Measurements from ENCODE around the gene SLC26A8.
"Not testable (repeated sequence)": the region's sequence is repeated elsewhere in the genome, so short reads cannot be mapped to it uniquely, and the experiment has no call there.

The SLC26A8 gene

GRCh38 chr6:35920793-35921732 lies 103.4 kb downstream of the SLC26A8 start, which contains the start of gene SRPK1:
TSS of gene SRPK1 (minus strand) at chr6:35921098. CDS start at chr6:35921056, 42 bp downstream.
- peak within 1 kb of the TSS; percentile 31 for H3K27ac ChIP-seq
- TF ChIP-seq CTCF (IDR thresholded peaks at IDR 0.05) = no peak

DNA sequence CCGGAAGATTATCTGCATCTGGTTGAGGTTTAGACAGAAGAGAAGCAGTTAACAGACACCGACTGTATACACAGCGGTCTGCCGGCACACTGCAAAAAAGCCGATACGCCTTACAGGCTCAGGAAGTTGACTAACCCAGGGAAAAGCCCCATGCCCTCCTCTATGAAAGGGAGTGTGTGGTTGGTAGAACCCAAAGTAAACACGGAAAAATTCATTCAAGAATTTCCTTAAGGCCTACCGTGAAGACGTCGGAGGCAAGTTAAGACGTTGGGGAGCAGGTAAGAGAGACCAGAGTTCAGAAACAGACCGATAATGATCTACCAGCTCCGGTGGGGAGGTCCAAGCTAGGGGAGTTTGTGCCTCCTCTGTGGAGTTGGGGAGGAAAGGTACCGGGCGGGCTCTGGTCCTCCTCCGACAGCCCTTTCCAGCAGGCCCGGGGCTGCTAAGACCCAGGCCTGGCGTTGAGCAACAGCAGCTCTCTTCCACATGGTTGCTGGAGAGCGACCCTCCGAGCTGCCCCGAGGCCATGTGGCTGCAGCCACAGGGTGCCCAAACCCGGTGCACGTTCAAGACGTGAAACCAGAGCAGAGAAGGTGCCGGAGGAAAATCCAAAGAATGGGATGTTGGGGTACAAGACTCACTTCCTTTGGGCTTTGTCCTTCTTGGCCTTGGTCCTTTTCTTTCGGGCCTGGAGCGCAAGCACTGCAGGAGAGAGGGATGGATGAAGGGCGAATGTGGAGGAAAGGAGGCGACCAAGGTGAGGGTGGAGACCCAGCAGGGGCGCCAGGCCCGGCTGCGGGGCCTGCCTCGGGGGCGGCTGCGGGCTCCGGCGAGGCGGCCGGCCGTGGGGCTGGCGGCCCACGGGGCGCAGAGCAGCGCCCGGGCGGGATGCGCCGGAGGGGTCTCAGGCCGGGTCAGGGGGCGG lies 104.4 kb downstream of the SLC26A8 start:
- Histone ChIP-seq H3K4me1 (peaks cover 7% of the 10 kb centered on the region), H3K9me3 (ENCODE audit: control insufficient read depth, low read length) (no peaks in the 10 kb centered on the region), H2AFZ (peak overlapping the region; percentile 72), H3K27me3 (ENCODE audit: control insufficient read depth, insufficient read depth, low read length) (no peaks in the 10 kb centered on the region), H3K27ac (peak overlapping the region; percentile 26), H3K9ac (no peak overlapping the region), H3K4me3 (ENCODE audit: low read depth, low read length) (peak overlapping the region; percentile 56), H3K4me2 (ENCODE audit: low read length) (peak overlapping the region; percentile 57), H3K79me2 (peaks cover 6% of the 10 kb centered on the region), H3K36me3 (ENCODE audit: control insufficient read depth, insufficient read depth, low read length) (no peaks in the 10 kb centered on the region)
- TF ChIP-seq CTCF (IDR thresholded peaks at IDR 0.05) = no peak

More at GRCh38 chr6:35920793-35921732, 103.4 kb downstream of the SLC26A8 start, which contains the start of gene SRPK1:
- H3K79me2 ChIP-seq = peaks cover 3% of the 10 kb centered on the region
- H2AFZ ChIP-seq = peak within 1 kb of the TSS; percentile 95
- H3K4me3 ChIP-seq (ENCODE audit: low read depth, low read length) = peak within 1 kb of the TSS; percentile 78
- H3K9ac ChIP-seq = no peak within 1 kb of the TSS
- no peaks in the 10 kb centered on the region for H3K9me3 ChIP-seq (ENCODE audit: control insufficient read depth, low read length)
- H3K4me2 ChIP-seq (ENCODE audit: low read length) = peak within 1 kb of the TSS; percentile 94
- H3K4me1 ChIP-seq = peaks cover 7% of the 10 kb centered on the region
- H3K36me3 ChIP-seq (ENCODE audit: control insufficient read depth, insufficient read depth, low read length) = no peaks in the 10 kb centered on the region
- no peaks in the 10 kb centered on the region for H3K27me3 ChIP-seq (ENCODE audit: control insufficient read depth, insufficient read depth, low read length)

- Histone ChIP-seq H3K36me3 (ENCODE audit: control insufficient read depth, insufficient read depth, low read length) (no peaks in the 10 kb centered on the region), H3K27ac (peak overlapping the region; percentile 26), H3K4me3 (ENCODE audit: low read depth, low read length) (peak overlapping the region; percentile 56), H3K79me2 (peaks cover 6% of the 10 kb centered on the region), H3K9me3 (ENCODE audit: control insufficient read depth, low read length) (no peaks in the 10 kb centered on the region), H3K4me2 (ENCODE audit: low read length) (peak overlapping the region; percentile 57), H3K9ac (no peak overlapping the region), H2AFZ (peak overlapping the region; percentile 72), H3K4me1 (peaks cover 7% of the 10 kb centered on the region), H3K27me3 (ENCODE audit: control insufficient read depth, insufficient read depth, low read length) (no peaks in the 10 kb centered on the region)
- no peak for TF ChIP-seq CTCF (IDR thresholded peaks at IDR 0.05)
Measured at GRCh38 chr6:35919085-35919826, 105.2 kb downstream of the SLC26A8 start.

- not testable (repeated sequence) for H3K27ac ChIP-seq
Measured at GRCh38 chr6:35916893-35917292, 107.5 kb downstream of the SLC26A8 start.

More at GRCh38 chr6:35916893-35917292, 107.5 kb downstream of the SLC26A8 start:
- H3K36me3 ChIP-seq (ENCODE audit: control insufficient read depth, insufficient read depth, low read length); H2AFZ ChIP-seq; H3K79me2 ChIP-seq; H3K4me3 ChIP-seq (ENCODE audit: low read depth, low read length); H3K27me3 ChIP-seq (ENCODE audit: control insufficient read depth, insufficient read depth, low read length); H3K4me1 ChIP-seq; H3K9me3 ChIP-seq (ENCODE audit: control insufficient read depth, low read length); H3K4me2 ChIP-seq (ENCODE audit: low read length); H3K9ac ChIP-seq: not testable (repeated sequence)
